GM19351 (cell line): ENCODE data around the gene ZNF497.
A peak's percentile ranks its signal among the peaks of the same experiment; 100 is the strongest.
"Not testable (repeated sequence)": the region's sequence is repeated elsewhere in the genome, so short reads cannot be mapped to it uniquely, and the experiment has no call there.

Experiments
- ATAC-seq: cut with Tn5 transposase; IDR thresholded peaks from one replicate; pipeline ENCODE4 v1.9.1; 2021; ENCODE audit warnings: mild to moderate bottlenecking, moderate library complexity; ENCODE audit not compliant: unreplicated experiment

ZNF497 gene

DNA sequence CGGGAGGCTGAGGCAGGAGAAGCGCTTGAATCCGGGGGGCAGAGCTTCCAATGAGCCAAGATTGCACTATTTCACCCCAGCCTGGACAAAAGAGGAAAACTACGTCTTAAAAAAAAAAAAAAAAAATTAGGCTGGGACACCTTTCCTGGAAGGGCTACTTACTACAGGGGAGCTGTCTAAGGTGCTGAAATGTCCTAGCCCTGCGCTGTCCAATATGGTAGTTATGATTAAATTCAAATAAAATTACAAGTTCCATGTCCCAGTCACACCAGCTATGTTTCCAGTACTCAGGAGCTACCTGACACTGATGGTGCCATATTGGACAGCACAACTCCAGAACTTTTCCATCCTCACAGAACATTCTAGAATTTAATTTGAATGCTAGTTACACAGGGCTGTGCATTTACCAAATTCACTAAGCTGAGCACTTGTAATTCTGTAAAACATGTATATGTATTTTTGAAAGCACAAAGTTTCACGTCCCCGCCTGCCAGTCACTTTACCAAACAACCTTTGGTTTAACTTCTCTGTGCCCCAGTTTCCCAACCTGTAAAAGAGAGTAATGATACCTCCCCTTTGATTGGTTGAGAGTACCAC, 45.0 kb downstream of the ZNF497 start:
- no peak for ATAC-seq

DNA sequence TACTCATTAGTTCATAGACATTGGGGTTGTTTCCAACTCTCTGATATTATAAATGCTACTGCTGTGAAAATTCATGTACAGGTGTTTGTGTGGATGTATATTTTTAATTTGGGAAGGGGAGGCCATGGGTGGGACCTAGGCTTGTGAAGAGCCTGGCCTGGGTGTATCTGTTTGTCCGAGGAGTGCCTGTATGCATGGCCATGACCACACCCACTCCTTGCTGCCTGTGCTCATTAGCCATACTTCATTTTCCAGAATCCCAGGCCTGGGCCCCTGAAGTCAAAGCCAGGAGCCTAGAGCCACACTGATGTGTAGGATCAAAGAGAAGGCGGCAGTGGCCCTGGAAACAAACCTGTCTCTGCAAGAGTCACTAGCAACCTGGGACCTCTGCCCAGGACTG, 47.0 kb downstream of the ZNF497 start:
- no peak for ATAC-seq

DNA sequence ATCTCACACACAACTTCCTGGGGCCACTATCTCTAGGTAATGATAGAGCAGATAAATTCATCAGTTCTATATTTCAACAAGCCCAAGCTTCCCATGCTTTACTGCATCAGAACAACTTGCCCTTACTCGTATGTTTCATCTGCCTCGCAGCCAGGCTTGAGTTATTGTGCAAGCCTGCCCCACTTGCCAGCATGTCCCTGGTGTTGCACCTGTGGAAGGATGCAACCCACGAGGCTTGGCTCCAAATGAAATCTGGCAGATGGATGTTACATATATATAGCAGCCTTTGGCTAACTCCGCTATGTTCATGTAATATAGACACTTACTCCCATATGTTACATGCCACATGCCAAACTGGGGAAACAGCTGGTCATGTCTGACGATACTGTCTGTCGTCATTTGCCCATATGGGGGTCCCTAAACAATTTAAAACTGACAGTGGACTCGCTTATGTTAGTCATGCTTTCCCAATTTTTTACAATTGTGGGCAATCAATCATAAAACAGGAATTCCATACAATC, 51.1 kb downstream of the ZNF497 start:
- no peak for ATAC-seq

DNA sequence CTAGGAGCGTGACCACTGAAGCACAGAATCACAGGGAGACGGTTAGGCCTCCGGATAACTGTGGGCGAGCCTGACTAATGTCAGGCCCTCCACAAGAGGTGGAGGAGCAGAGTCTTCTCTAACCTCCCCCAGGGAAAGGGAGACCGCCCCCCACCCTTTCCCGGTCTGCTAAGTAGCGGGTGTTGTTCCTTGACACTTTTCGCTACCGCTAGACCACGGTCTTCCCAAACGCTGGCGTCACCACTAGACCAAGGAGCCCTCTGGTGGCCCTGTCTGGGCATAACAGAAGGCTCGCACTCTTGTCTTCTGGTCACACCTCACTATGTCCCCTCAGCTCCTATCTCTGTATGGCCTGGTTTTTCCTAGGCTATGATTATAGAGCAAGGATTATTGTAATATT, 51.9 kb downstream of the ZNF497 start:
- ATAC-seq = not testable (repeated sequence)

DNA sequence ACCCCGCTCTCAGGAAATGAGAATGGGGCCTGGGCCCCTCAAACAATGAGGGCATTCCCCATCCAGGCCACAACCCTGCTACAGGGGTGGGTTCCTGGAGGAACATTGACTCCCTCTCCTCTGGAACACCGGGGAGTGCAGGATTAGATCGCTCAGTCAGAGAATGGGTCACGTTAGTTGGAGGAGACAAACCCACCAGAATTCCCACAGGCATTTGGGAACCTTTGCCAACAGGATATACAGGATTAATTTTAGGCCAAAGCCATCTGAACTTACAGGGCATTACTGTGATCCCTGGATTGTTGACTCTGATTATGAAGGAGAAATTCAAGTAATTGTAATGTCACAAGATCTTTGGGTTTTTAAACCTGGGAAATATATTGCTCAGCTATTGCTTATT, 54.8 kb downstream of the ZNF497 start:
- no peak for ATAC-seq

DNA sequence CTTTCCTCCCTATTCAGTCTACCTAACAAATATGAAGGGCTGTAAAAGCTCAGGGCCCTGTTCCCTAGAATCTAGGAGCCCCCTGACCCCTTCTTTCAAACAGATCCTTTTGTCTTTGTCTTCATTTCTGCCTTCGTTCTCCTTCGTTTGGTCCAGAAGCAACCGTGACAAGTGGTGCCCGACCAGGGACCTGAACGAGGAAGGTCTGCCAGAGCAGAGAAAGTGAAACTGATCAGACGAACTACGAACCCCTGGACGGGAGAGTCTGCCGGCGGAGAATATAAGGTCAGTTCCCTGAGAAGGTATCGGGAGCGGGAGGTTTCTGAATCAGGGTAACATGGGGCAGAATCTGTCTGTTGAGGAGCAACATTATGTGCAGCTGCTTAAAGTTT, 56.6 kb downstream of the ZNF497 start:
- no peak for ATAC-seq

DNA sequence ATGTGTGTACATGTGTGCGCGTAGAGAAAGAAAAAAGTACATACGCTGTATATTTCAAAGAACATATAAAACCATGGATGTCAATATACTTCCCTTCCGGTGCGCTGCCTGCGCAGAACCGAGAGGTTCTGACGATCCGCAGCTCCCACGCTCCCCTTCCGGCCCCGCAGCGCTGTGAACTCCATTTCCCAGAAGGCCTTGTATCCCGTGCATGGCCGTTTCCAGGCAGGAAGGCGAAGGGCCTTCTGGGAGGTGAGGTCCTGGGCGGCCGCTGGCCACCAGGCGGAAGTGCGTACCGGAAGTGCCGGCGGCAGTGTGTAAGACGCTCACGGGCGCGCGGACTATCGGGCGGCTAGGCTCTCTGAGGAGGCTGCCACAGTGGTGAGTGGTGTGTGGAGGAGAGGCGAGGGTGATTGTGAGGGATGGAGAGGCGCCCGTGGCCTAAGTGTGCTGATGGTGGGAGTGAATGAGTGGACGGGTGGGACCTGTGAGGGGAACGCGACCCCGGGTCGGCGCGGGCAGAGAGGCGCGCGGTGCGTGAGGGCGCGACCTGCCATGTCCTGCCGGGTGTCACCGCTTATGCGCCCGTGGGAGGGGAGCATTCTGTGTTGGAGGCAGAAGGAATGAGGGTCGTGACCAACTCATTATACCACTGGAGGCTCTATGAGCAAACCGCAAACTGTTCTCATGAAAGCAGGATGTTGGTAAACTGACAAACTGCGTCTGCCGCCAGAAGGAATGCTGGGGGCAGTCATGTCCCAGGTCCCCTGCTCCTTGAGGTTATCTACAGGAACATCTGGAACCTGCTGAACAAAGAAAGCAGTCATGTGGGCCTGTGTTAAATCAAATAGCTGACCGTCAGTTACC, 57.3 kb downstream of the ZNF497 start, which contains the start of gene ERVK3-1:
TSS of gene ERVK3-1 (plus strand) at position 313 of the 867 bp plus-strand sequence. CDS start 6,792 bp downstream, outside the sequence.
- ATAC-seq = peak; percentile 93

DNA sequence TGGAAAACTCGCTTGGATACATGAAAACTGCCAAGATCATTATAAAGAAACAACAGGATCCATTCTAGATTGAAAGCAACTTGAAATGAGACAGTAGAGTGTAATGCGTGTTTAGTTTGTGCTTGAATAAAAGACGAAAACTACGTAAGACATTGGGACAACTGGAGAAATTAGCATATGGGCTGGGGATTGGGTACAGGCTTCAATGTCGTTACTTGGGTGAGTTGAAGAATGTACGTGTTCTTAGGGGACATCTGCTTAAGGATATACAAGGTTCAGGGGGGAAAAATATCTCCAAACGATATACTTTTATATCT, 57.8 kb downstream of the ZNF497 start:
- ATAC-seq = no peak
